ENCODE data around the gene LILRB4.
"Not testable (repeated sequence)": the region's sequence is repeated elsewhere in the genome, so short reads cannot be mapped to it uniquely, and the experiment has no call there.

LILRB4 gene

GRCh38 chr19:54650108-54650655 lies 12.6 kb upstream of the LILRB4 start:
- no peak for DNase-seq (ENCODE audit: low spot score)

- DNase-seq (ENCODE audit: low spot score) = peak; percentile 64
Measured at GRCh38 chr19:54653181-54653809, 9.5 kb upstream of the LILRB4 start.

DNA sequence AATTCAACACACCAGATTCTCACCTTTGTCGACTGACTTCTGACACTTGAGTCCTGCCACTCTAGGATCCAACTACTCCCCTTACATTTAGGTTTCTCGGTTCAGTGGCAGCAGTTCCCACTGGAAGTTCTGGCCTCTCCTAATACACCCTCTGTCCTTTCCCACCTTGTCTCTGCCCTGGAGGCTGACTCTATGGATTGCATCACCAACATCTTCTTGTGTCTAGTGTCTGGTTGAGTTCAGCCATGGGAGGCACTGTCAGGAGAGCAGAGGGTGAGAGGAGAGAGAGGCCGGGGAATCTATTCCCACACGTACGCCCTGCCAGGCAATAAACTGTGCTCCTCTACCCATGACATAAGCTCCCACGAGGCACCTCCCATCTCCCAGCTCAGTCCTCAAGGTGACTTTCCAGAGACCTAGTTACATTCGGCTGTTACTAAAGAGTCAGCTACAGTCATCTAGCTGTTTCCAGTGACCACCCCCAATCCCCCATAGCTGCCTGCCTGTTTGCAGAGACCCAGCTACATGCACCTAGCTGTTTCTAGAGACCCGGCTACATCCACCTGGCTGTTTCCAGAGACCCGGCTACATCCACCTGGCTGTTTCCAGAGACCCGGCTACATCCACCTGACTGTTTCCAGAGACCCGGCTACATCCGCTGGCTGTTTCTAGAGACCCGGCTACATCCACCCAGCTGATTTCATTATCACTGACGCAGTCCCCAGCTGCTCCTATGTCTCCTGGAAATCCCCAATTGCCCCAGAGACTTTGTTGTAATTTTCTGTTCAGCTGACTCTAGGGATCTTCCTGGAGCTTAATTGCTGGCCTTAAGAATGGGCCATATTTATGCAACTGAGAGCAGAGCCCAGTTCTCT lies 8.1 kb upstream of the LILRB4 start:
- DNase-seq (ENCODE audit: low spot score) = no peak

DNA sequence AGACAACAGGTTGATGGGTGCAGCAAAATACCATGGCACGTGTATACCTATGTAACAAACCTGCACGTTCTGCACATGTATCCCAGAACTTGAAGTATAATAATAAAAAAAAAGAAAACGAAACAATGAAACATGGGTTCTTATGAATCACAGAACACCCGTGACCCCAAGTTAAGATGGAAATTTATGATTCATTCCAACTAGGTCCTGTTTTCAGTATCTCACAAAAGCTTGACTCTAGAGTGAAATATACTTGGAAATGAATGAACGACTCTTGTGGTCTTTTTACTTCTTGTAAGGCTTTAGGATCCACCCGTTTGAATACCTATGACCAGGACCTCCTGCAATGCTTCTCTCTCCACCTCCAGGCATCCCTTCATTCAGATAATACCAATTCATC lies 3.5 kb upstream of the LILRB4 start:
- no peak for DNase-seq (ENCODE audit: low spot score)

GRCh38 chr19:54660306-54660705 lies 2.5 kb upstream of the LILRB4 start:
- no peak for DNase-seq (ENCODE audit: low spot score)

- DNase-seq (ENCODE audit: low spot score) = no peak
Measured at GRCh38 chr19:54660964-54661363, 1.8 kb upstream of the LILRB4 start.

DNA sequence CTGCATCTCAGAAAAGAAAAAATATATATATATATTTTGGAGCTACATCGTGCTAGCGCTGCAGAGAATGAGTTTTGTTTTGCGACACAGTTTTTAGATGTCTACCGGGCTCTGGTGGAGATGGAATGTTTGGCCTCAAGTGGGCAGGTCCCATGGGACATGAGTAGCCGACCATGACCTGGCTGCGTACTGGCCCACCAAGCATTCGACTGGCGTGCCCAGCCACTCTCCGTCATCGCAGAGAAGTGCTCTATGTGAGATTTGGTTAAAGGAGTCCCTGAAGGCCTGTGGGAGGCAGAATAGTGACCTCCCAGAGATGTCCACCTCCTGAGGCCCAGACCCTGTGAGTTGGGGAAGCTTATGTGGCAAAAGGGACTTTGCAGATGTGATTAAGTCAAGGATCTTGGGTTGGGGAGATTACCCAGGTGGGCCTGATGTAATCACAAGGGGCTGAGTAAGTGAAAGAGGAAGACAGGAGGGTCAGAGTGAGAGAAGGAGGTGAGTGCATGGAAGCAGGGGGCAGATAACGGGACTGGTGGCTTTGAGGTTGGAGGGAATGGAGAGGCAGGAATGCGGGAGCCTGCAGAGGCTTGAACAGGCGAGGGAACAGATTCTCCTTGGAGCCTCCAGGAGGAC lies 821 bp upstream of the LILRB4 start:
- DNase-seq (ENCODE audit: low spot score) = no peak

GRCh38 chr19:54665530-54665929 lies 2.7 kb downstream of the LILRB4 start:
- no peak for DNase-seq (ENCODE audit: low spot score)

DNA sequence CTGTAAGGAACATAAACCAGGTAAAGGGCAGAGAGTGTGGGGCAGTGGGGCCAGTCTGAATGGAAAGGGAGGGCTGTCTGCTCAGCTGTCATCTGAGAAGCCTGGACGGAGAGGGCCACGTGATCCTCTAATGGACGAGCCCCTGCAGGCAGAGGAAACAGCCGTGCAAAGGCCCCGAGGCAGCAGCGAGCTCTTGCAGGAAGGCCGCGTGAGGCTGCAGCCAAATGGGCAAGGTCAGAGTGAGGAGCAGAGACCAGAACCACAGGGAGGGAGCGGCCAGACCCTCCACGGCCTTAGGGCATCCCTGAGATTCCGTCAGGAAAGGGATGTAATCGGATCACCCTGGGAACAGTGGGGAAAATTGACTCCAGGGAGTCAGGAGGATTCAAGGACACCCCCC lies 4.4 kb downstream of the LILRB4 start:
- DNase-seq (ENCODE audit: low spot score) = no peak

GRCh38 chr19:54668353-54668752 lies 5.6 kb downstream of the LILRB4 start:
- DNase-seq (ENCODE audit: low spot score) = no peak

GRCh38 chr19:54670576-54671357 lies 8.0 kb downstream of the LILRB4 start:
- DNase-seq (ENCODE audit: low spot score) = no peak

DNA sequence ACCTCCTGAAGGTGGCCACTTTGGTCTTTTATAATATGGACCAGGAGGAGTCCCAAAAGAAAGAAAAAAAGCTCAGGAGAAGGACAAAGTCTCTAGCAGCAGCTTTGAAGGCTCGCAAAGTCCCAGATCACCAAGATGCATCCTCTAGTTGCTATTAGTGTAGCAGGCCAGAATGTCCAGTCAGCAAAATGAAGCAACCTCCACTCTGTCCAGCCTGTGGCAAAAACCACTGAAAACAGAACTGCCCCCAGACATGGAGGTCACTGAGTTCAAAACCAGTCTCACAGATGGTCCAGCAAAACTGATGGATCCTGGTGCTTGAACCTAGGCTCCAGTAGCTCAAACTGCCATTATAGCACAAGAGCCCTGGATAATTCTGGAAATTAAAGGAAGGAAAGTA lies 10.4 kb downstream of the LILRB4 start:
- DNase-seq (ENCODE audit: low spot score) = no peak

- DNase-seq (ENCODE audit: low spot score) = peak; percentile 68
Measured at GRCh38 chr19:54674021-54674617, 11.3 kb downstream of the LILRB4 start.

GRCh38 chr19:54676210-54676834 lies 13.5 kb downstream of the LILRB4 start:
- DNase-seq (ENCODE audit: low spot score) = peak; percentile 50

DNA sequence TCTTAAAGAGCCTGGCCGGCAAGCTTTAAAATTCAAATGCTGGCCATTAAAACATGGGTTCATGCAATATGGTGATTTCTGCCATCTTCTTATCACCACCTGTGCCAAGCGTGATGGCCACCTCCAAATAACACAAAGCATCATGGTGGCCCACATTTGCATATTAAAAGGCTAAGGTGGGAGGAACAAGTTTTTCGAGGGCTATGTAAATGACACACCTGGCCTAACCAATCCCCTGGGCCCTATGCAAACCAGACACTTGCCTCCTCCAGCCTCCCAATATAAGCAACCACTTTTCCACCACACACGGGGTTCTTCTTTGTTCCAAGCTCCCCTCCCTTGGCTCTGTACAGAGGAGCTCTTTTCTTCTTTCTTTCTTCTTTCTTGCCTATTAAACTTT lies 14.4 kb downstream of the LILRB4 start:
- DNase-seq (ENCODE audit: low spot score) = no peak

GRCh38 chr19:54681596-54681995 lies 18.8 kb downstream of the LILRB4 start:
- DNase-seq (ENCODE audit: low spot score) = not testable (repeated sequence)

GRCh38 chr19:54682306-54682856 lies 19.6 kb downstream of the LILRB4 start:
- DNase-seq (ENCODE audit: low spot score) = no peak

DNA sequence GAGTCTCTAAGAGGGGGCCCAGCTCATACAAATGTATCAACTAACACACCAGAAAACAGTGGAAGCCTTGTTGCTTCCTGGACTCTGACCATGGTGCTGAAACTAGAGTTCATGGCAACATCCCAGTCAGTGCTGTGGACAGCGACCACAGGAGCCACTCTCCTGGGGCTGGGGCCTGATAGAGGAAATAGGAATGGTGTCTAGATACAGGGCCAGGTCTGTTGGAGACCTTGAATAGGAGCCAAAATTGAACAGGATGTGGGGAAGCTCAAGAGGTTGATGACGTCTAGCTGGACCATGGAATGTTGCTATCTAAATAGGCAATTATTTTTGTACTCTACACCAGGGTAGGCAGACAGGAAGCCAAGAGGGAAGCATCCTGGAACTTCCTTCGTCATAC lies 21.7 kb downstream of the LILRB4 start:
- peak; percentile 70 for DNase-seq (ENCODE audit: low spot score)

DNA sequence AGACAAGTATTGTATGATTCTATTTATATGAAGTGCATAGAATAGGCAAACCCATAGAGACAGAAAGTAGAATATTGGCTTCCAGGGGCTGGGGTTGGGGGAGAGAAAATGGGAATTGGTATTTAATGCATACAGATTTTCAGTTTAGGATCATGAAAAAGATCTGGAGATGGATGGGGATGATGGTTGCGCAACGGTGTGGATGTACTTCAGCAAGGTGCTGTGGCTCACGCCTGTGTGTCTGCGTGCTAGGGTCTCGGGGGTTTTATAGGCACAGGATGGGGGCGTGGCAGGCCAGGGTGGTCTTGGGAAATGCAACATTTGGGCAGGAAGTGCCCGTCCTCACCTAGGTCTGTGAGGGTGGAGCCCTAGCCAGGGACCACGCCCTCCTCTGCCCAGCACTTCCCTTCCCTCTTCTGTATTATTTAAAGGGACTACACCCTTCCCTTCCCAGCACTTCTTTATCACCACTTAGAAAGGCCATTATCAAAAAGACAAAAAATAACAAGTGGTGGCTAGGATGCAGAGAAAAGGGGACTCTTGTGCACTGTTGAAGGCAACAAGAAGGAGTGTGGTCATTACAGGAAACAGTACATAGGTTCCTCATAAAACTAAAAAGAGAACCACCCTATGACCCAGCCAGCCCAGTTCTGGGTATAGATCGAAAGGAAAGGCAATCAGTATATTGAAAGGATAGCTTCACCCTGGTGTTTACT lies 29.0 kb downstream of the LILRB4 start:
- DNase-seq (ENCODE audit: low spot score) = no peak

DNA sequence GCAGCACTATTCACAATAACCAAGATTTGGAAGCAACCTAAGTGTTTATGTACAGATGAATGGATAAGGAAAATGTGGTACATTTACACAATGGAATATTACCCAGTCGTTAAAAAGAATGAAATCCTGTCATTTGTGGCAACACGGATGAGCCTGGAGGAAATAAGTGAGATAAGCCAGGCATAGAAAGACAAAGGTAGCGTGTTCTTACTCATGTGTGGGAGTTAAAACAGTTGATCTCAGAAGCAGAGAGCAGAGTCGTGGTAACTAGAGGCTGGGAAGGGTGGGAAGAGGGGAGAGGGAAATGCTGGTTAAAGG lies 29.5 kb downstream of the LILRB4 start:
- DNase-seq (ENCODE audit: low spot score) = no peak
